ENCODE measurements around the gene PEMT.

The PEMT gene

GRCh38 chr17:17514993-17515933 is 76.2 kb downstream of the PEMT start:
- no peak for DNase-seq (ENCODE audit: low read depth)

GRCh38 chr17:17514361-17514992 is 77.0 kb downstream of the PEMT start:
- DNase-seq (ENCODE audit: low read depth) = no peak

GRCh38 chr17:17513626-17514025 is 77.9 kb downstream of the PEMT start:
- DNase-seq (ENCODE audit: low read depth) = no peak

GRCh38 chr17:17512866-17513265 is 78.6 kb downstream of the PEMT start:
- no peak for DNase-seq (ENCODE audit: low read depth)

GRCh38 chr17:17511881-17512858 is 79.3 kb downstream of the PEMT start:
- no peak for DNase-seq (ENCODE audit: low read depth)

GRCh38 chr17:17511293-17511741 is 80.2 kb downstream of the PEMT start:
- DNase-seq (ENCODE audit: low read depth) = no peak

GRCh38 chr17:17510456-17511292 is 80.8 kb downstream of the PEMT start:
- no peak for DNase-seq (ENCODE audit: low read depth)

- DNase-seq (ENCODE audit: low read depth) = no peak
These were observed 81.7 kb downstream of the PEMT start for GRCh38 chr17:17509601-17510425.

GRCh38 chr17:17508646-17509591 is 82.6 kb downstream of the PEMT start:
- DNase-seq (ENCODE audit: low read depth) = no peak

GRCh38 chr17:17508019-17508535 is 83.4 kb downstream of the PEMT start:
- DNase-seq (ENCODE audit: low read depth) = no peak

- DNase-seq (ENCODE audit: low read depth) = no peak
These were observed 84.0 kb downstream of the PEMT start for GRCh38 chr17:17507465-17508011.

GRCh38 chr17:17506893-17507464 is 84.5 kb downstream of the PEMT start:
- DNase-seq (ENCODE audit: low read depth) = no peak

GRCh38 chr17:17506181-17506741 is 85.2 kb downstream of the PEMT start:
- no peak for DNase-seq (ENCODE audit: low read depth)

GRCh38 chr17:17505610-17506171 is 85.8 kb downstream of the PEMT start:
- DNase-seq (ENCODE audit: low read depth) = no peak

- no peak for DNase-seq (ENCODE audit: low read depth)
These were observed 86.4 kb downstream of the PEMT start for GRCh38 chr17:17505151-17505550.

- no peak for DNase-seq (ENCODE audit: low read depth)
These were observed 87.0 kb downstream of the PEMT start for GRCh38 chr17:17504341-17505140.
